Measurements from ENCODE around the gene PTGS2.
"Not testable (repeated sequence)": the region's sequence is repeated elsewhere in the genome, so short reads cannot be mapped to it uniquely, and the experiment has no call there.

GRCh38 chr1:186669784-186670183 lies 10.4 kb downstream of the PTGS2 start:
- not testable (repeated sequence) for TF ChIP-seq POLR2A, CTCF, EP300 (IDR thresholded peaks at IDR 0.05)
